ENCODE data around the gene ZNF440. TPM values are rescaled to one million over a fixed set of nuclear protein-coding genes. Genes with fewer than 3 reads are reported as not detected.
"Not testable (repeated sequence)": the region's sequence is repeated elsewhere in the genome, so short reads cannot be mapped to it uniquely, and the experiment has no call there.

The ZNF440 gene
- total and polyA plus RNA-seq, 2 donors (not counting 1 experiment from before 2014, with no cell fraction given) = 4.6 to 11.1 TPM

- Histone ChIP-seq H3K9me3 (ENCODE audit: control insufficient read depth, insufficient read depth, low read depth, low read length) (no peaks in the 10 kb centered on the region), H3K27me3 (ENCODE audit: control insufficient read depth, insufficient read depth, low read length) (no peaks in the 10 kb centered on the region), H3K36me3 (ENCODE audit: control insufficient read depth, insufficient read depth, low read length) (no peaks in the 10 kb centered on the region), H3K79me2 (ENCODE audit: control insufficient read depth, insufficient read depth, low read length) (no peaks in the 10 kb centered on the region), H3K9ac (ENCODE audit: insufficient read depth, low read length) (no peak overlapping the region), H3K4me3 (replicated peaks in 1 of 4; ENCODE audit: control extremely low read depth in 1 of 4, insufficient read depth in 1 of 4, low read depth in 3 of 4, low read length in 4 of 4) (peak overlapping the region in 2 of 4 experiments; percentile 69), H3K4me1 (ENCODE audit: control insufficient read depth, extremely low read depth, insufficient read depth, low read length) (no peaks in the 10 kb centered on the region), H4K20me1 (ENCODE audit: control insufficient read depth, extremely low read depth, insufficient read depth, low read length) (no peaks in the 10 kb centered on the region), H3K27ac (ENCODE audit: insufficient read depth, low read length) (no peak overlapping the region), H2AFZ (ENCODE audit: low read length) (peak overlapping the region; percentile 94), H3K4me2 (ENCODE audit: extremely low read depth, insufficient read depth, low read length) (peak overlapping the region; percentile 88)
- TF ChIP-seq EZH2 (IDR thresholded peaks at IDR 0.05; ENCODE audit: low read length, missing control alignments) = no peak
- TF ChIP-seq, protein P1, sequence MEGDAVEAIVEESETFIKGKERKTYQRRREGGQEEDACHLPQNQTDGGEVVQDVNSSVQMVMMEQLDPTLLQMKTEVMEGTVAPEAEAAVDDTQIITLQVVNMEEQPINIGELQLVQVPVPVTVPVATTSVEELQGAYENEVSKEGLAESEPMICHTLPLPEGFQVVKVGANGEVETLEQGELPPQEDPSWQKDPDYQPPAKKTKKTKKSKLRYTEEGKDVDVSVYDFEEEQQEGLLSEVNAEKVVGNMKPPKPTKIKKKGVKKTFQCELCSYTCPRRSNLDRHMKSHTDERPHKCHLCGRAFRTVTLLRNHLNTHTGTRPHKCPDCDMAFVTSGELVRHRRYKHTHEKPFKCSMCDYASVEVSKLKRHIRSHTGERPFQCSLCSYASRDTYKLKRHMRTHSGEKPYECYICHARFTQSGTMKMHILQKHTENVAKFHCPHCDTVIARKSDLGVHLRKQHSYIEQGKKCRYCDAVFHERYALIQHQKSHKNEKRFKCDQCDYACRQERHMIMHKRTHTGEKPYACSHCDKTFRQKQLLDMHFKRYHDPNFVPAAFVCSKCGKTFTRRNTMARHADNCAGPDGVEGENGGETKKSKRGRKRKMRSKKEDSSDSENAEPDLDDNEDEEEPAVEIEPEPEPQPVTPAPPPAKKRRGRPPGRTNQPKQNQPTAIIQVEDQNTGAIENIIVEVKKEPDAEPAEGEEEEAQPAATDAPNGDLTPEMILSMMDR (conservative IDR thresholded peaks at IDR 0.05 in 1 of 2, IDR thresholded peaks at IDR 0.05 in 1 of 2; ENCODE audit: low read depth in 1 of 2, low read length in 2 of 2) = no peak
- DNase-seq (ENCODE audit: low read depth in 2 of 2) = no peak
These were observed 34.1 kb downstream of the ZNF440 start for GRCh38 chr19:11848200-11848593.

- Histone ChIP-seq H3K4me2 (ENCODE audit: extremely low read depth, insufficient read depth, low read length) (peak within 1 kb of the TSS; percentile 88), H2AFZ (ENCODE audit: low read length) (peak within 1 kb of the TSS; percentile 94), H3K27me3 (ENCODE audit: control insufficient read depth, insufficient read depth, low read length) (no peaks in the 10 kb centered on the region), H3K9ac (ENCODE audit: insufficient read depth, low read length) (peak within 1 kb of the TSS; percentile 46), H3K4me1 (ENCODE audit: control insufficient read depth, extremely low read depth, insufficient read depth, low read length) (no peaks in the 10 kb centered on the region), H3K36me3 (ENCODE audit: control insufficient read depth, insufficient read depth, low read length) (no peaks in the 10 kb centered on the region), H3K27ac (ENCODE audit: insufficient read depth, low read length) (peak within 1 kb of the TSS; percentile 54), H4K20me1 (ENCODE audit: control insufficient read depth, extremely low read depth, insufficient read depth, low read length) (no peaks in the 10 kb centered on the region), H3K9me3 (ENCODE audit: control insufficient read depth, insufficient read depth, low read depth, low read length) (no peaks in the 10 kb centered on the region), H3K4me3 (replicated peaks in 1 of 4; ENCODE audit: control extremely low read depth in 1 of 4, insufficient read depth in 1 of 4, low read depth in 3 of 4, low read length in 4 of 4) (peak within 1 kb of the TSS; percentile 69 to 79 (median 72)), H3K79me2 (ENCODE audit: control insufficient read depth, insufficient read depth, low read length) (no peaks in the 10 kb centered on the region)
- DNase-seq (ENCODE audit: low read depth in 2 of 2) = peak; percentile 68 to 72
- TF ChIP-seq EZH2 (IDR thresholded peaks at IDR 0.05; ENCODE audit: low read length, missing control alignments) = no peak
- TF ChIP-seq, protein P1 (conservative IDR thresholded peaks at IDR 0.05 in 1 of 2, IDR thresholded peaks at IDR 0.05 in 1 of 2; ENCODE audit: low read depth in 1 of 2, low read length in 2 of 2) = no peak
These were observed 34.8 kb downstream of the ZNF440 start, which contains the start of gene ZNF439 for GRCh38 chr19:11848594-11849469. Gene ZNF439, plus strand, starts transcription at chr19:11848726. Its CDS starts 142 bp downstream, at chr19:11848868.

DNA sequence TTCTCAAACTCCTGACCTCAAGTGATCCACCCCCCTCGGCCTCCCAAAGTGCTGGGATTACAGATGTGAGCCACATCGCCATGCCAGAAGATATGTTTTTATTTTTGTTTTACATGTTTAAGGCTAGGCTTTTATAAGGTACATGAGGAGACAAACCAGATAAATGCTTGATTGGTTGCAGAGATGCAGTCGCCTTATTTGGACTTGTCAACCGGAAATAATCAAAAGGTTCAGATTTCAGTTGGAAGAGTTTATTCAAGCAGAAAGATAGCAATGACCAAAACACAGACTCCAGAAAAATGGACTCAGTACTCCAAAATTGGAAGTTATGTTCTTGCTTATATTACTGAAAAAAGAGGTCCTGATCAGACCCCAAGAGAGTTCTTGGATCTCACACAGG, 36.2 kb downstream of the ZNF440 start:
- not testable (repeated sequence) for H3K9ac ChIP-seq (ENCODE audit: insufficient read depth, low read length); H4K20me1 ChIP-seq (ENCODE audit: control insufficient read depth, extremely low read depth, insufficient read depth, low read length); H3K36me3 ChIP-seq (ENCODE audit: control insufficient read depth, insufficient read depth, low read length); DNase-seq (ENCODE audit: low read depth in 2 of 2); H3K79me2 ChIP-seq (ENCODE audit: control insufficient read depth, insufficient read depth, low read length); H3K4me2 ChIP-seq (ENCODE audit: extremely low read depth, insufficient read depth, low read length); H3K4me3 ChIP-seq (replicated peaks in 1 of 4; ENCODE audit: control extremely low read depth in 1 of 4, insufficient read depth in 1 of 4, low read depth in 3 of 4, low read length in 4 of 4); H3K4me1 ChIP-seq (ENCODE audit: control insufficient read depth, extremely low read depth, insufficient read depth, low read length); H3K27me3 ChIP-seq (ENCODE audit: control insufficient read depth, insufficient read depth, low read length); H3K27ac ChIP-seq (ENCODE audit: insufficient read depth, low read length); H3K9me3 ChIP-seq (ENCODE audit: control insufficient read depth, insufficient read depth, low read depth, low read length); H2AFZ ChIP-seq (ENCODE audit: low read length)

Data from fibroblast of lung (primary cell).